Activated CD4-positive, CD25-positive, alpha-beta regulatory T cell treated with anti-CD3 and anti-CD28 coated beads, Interleukin-2, amount 50 U/mL, for 16 hours (primary cell): ENCODE measurements around the gene NTF3.

Source experiments
- DNase-seq: peaks from one replicate; pipeline ENCODE4 v3.0.0-alpha.2; 2020; ENCODE audit warnings: low read depth, low spot score

The NTF3 gene

DNA sequence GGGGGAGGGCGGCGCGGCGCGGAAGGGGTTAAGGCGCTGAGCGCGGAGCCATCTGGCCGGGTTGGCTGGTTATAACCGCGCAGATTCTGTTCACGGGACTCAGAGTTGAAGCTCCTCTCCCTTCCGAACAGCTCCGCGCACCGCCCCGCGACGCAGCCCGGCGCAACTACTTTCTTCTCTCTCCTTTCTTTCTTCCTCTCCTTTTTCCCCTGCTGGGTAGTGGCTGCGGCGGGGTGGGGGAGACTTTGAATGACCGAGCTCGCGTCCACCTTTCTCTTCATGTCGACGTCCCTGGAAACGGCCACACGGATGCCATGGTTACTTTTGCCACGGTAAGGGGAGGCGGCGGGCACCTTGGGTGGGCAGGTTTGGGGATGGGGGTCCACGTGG is at the start of gene NTF3:
Gene NTF3 (plus strand): TSS at position 98 of the 390 bp plus-strand sequence. CDS start 217 bp downstream, at position 315.
- DNase-seq: no peak

- no peak for DNase-seq
Observed at GRCh38 chr12:5384015-5384414, 47.9 kb upstream of the NTF3 start.

DNA sequence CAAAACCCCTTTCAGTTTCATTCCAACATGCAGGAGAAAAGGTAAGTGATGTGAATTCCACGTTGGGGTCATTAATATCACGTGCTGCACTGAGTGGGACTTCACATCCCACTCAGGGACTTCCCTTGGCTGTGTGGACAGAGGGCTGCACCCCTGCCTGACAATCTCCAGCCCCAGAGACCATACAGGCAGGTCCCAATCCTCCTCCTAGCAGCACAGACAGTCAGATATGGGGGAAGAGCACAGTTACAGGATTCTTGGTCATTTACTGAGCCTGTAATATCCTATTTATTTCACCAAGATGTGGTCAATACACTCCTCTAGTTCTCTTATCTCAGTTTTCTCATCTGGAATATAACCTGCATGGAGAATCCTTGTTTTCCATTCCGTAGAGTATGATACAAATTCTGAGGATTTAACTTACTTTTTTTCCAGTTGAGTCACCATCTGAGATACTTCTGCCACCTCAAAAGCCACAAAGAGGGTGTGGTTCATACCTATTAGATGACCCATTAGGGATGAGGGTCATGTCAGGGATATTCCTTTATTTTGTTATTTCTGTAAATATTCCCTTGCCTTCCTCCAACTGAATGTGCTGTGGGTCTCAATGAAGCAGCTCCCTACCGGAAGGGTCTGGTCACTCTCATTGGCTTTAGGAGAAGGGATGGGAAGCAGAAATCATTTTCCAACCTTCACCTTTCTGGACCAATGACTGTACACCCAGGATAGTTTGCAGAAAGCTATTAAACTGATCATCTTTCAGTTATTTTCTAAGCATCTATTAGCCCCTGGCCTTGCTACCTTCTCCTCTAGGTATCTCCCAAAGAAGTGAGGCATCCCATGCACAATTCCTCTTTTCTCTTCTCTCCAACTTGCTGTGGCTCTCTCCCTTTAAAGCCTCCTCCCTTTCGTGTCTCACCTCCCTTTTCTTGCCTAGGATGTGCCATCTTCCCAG is 43.0 kb upstream of the NTF3 start:
- DNase-seq: no peak

GRCh38 chr12:5390174-5390799 is 41.6 kb upstream of the NTF3 start:
- DNase-seq: no peak

GRCh38 chr12:5391653-5392052 is 40.3 kb upstream of the NTF3 start:
- DNase-seq: no peak

DNA sequence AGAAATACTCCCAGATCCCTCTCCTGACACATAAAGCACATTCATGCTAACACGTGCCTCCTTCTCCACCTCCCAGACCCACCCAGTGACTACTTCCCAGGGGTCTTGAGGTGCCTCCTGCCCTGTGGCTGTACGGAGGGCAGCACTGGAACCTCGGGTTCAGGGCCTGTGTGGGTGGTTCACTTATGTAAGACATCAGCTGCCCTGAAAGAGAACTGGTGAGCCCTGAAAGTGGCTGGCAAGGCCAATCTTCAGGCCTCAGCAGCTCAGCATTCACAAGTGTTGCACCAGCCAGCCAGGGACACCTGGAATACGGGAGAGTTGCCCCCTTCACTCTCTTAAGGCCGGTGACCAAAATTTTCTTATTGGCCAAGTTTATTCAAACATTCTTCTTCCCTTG is 38.9 kb upstream of the NTF3 start:
- no peak for DNase-seq

DNA sequence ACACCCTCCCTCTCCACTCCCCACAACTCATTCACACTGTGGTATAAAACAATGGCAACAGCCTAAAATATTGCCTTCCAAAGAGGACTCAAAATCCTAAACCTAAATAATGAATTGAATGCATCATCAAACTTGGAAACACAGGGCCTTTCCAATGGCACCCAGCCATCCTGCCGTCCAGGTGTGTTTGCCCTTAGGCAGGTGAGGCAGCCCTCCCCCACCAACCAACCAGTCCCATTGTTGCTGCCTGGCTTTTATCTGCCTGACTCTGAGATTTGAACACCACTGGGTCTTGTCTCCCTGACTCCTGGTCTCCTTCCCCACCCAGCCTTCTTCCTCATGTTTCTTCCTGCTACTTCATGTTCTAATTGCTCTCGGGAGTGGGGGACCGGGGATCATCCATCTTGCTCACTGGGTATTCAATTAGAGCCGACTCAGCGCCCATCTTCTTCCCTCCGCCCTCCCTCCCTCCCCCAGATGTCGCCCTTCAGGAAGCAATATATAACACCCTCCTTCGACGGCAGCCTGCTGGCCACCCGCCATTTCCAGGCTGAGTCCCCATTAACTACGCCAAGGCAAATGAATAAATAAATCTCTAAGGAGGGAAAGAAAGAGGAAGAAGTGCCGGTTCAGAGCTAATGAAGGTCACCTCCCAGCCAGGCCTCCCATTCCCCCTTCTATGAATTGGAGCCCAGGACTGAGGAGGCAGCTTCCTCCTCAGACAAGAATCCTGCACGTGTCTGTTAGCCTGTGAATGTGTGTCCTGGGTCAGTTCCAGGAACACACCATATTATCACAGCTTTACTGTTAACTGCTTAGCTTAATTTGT is 36.3 kb upstream of the NTF3 start:
- DNase-seq: no peak

GRCh38 chr12:5396541-5396940 is 35.4 kb upstream of the NTF3 start:
- DNase-seq: no peak

GRCh38 chr12:5399266-5399665 is 32.6 kb upstream of the NTF3 start:
- no peak for DNase-seq

GRCh38 chr12:5402009-5402935 is 29.6 kb upstream of the NTF3 start:
- DNase-seq: no peak

DNA sequence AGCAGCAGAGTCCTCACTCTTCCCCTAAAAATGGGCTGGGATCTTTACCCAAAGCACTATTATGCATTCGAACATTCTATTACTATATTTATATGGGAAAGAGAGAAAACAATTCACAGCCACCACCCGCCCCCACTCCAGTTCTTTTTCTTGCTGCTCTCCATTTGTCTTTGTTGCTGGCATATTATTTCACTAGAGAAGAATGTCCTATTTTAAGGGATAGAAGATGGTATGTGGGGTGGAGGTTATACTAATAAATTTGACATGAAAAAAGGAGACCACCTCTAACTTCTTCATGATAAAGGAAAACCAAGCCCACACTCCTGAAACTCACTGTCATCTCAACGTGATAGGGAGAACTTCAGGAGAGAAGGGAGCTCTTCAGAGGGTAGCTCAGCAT is 28.5 kb upstream of the NTF3 start:
- no peak for DNase-seq

DNA sequence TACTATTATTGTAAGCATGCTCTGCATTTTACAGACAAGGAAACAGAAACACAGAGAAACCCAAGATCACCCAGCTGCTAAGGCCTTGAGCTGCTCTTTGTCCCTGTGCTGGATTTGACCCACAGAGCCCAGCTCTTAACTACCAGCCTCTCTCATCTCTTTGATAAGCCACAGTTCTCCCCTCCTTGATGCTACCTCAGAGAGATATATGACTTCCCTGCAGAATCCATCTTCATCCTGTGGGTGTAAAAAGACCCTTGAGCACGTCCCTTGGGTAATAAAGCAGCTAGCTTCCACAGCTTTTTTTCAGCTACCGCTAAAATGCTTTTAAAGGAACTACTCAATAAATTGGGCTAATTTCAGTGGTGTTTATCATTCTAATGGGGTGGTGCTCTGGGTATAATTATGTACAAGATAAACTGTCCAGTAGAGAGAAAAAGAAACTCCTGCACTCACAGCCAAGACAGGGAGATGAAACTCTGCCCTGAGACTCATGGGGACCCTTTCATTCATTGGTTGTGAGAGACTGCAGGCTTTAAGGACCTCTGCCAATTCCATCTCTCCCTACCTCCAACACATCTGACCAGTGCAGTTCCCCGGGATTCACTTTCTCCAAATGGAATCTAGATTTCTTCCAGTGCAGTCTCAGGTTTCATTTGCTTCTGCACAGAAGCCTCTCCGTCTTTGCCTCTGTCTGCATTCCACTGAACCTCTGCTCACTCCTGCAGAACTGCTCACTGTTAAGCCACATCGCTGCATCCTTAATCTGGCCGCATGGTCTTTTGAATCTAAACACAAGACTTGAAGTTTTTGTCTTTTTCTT is 24.7 kb upstream of the NTF3 start:
- no peak for DNase-seq

DNA sequence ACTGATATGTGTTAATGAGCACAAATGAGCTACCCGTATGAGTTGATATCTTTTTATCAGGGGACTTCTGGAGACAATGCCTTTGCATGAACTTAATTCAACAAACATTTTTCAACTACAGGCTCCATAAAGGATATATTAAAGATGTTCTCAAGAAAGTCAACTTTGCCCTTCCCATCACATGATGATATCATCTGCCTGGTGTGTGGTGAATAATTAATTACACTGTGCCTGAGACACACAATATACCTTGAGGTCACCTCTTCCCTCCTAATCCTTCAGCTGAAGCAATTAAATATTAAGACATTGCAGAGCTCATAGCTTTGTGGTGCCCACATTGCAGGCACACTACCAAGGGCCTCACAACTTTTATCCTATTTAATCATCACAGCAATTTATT is 22.3 kb upstream of the NTF3 start:
- no peak for DNase-seq

DNA sequence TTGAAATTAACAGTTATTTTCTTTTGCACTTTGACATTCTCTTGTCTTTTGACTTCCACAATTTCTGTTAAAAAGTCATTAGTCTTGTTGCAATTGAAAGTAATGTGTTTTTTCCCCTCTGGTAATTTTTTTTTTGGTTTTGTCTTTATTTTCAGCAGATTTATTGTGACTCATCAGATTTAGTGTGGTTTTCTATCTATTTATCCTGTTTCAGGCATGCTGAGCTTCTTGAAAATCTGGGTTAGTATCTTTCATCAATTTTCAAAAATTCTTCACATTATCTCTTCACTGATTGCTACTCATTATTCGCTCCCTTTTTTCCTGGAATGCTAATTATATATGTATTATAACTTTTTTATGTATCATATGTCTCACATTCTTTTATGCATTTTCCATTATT is 15.3 kb upstream of the NTF3 start:
- DNase-seq: no peak

- no peak for DNase-seq
Observed at GRCh38 chr12:5417500-5417899, 14.4 kb upstream of the NTF3 start.

DNA sequence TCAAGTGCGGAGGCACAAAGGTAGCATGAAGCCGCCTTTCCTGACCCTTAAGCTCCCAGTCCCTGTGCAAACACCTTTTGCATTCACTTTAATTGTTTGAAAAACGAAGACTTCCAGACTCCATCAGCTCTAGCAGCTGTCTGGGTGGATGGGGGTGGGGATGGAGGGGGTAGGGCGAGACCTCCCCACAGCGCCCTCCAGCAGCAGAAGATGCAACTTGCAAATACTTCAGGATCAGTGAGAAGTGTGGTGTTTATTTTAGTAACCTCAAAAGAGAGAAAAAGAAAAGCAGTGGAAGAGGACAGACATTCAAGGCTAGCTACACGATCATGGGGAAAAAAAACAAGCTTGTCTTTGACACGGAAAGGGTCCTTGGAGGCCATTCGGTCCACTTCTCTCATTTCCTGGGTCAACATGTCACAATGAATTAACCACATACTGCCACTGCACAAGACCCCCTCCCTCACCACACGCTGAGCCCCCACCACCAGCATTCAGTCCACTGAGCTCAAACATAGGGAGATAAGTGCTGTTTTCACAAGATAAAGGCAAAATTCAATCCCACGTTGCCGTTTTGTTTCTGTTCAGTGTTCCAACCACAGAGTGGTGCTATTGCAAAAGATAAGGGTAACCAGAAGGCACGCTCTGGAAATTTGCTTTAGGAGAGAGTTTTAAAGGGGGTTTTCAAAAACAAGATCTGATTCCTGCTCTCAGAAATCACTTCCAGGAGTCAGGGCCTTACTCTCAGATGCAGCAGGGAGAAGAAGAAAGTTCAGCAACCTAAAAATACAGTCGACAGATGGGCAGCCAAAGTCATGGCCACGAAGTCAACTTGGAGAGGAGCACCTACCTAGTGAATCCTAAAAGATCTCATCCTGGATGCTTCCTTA is 3.3 kb upstream of the NTF3 start:
- DNase-seq: no peak

GRCh38 chr12:5429741-5430557 is 2.0 kb upstream of the NTF3 start:
- no peak for DNase-seq
